Ishikawa (cell line): Measurements from ENCODE around the gene ZNF654.

Source experiments
- CEBPB ChIP-seq: IDR thresholded peaks from 2 replicates; pipeline ENCODE4 v1.6.1; 2012
- CREB1 ChIP-seq: IDR thresholded peaks from 2 replicates; pipeline ENCODE4 v1.6.1; 2012; ENCODE audit warnings: low read depth
- EGR1 ChIP-seq: IDR thresholded peaks from 2 replicates; pipeline ENCODE4 v1.6.1; 2012
- EP300 ChIP-seq: IDR thresholded peaks from 2 replicates; pipeline ENCODE4 v1.6.1; 2012; ENCODE audit warnings: borderline replicate concordance
- FOXM1 ChIP-seq: IDR thresholded peaks from 2 replicates; pipeline ENCODE4 v1.6.1; 2012; ENCODE audit warnings: low read depth, borderline replicate concordance
- MAX ChIP-seq: IDR thresholded peaks from 2 replicates; pipeline ENCODE4 v1.6.1; 2012
- NFIC ChIP-seq: IDR thresholded peaks from 2 replicates; pipeline ENCODE4 v1.6.1; 2012
- RAD21 ChIP-seq: IDR thresholded peaks from 2 replicates; pipeline ENCODE4 v1.6.1; 2012; ENCODE audit warnings: low read depth
- REST ChIP-seq: IDR thresholded peaks from 2 replicates; pipeline ENCODE4 v1.6.1; 2012; ENCODE audit warnings: low read depth, mild to moderate bottlenecking
- TAF1 ChIP-seq: IDR thresholded peaks from 2 replicates; pipeline ENCODE4 v1.6.1; 2012; ENCODE audit warnings: low read depth, mild to moderate bottlenecking
- TCF12 ChIP-seq: IDR thresholded peaks from 2 replicates; pipeline ENCODE4 v1.6.1; 2012; ENCODE audit warnings: low read depth
- TEAD4 ChIP-seq: IDR thresholded peaks from 2 replicates; pipeline ENCODE4 v1.6.1; 2012
- USF1 ChIP-seq: IDR thresholded peaks from 2 replicates; pipeline ENCODE4 v1.6.1; 2012
- YY1 ChIP-seq: IDR thresholded peaks from 2 replicates; pipeline ENCODE4 v1.6.1; 2012; ENCODE audit warnings: low read depth
- ZBTB7A ChIP-seq: IDR thresholded peaks from 2 replicates; pipeline ENCODE4 v1.6.1; 2012; ENCODE audit warnings: low read depth

ZNF654 gene

GRCh38 chr3:88114878-88115549, 56.0 kb downstream of the ZNF654 start:
- TF ChIP-seq TCF12 (no peak), USF1 (no peak), TEAD4 (no peak), CREB1 (no peak), REST (no peak), MAX (no peak), NFIC (no peak), YY1 (no peak), CEBPB (no peak), ZBTB7A (no peak), FOXM1 (no peak), TAF1 (no peak), EP300 (no peak), RAD21 (no peak), EGR1 (no peak)

GRCh38 chr3:88117683-88118082, 58.6 kb downstream of the ZNF654 start:
- no peak for TF ChIP-seq YY1
- TF ChIP-seq RAD21, result no peak
- no peak for TF ChIP-seq CEBPB
- TF ChIP-seq TAF1, result no peak
- no peak for TF ChIP-seq FOXM1
- no peak for TF ChIP-seq NFIC
- TF ChIP-seq EP300, result no peak
- TF ChIP-seq TEAD4, result no peak
- no peak for TF ChIP-seq MAX
- TF ChIP-seq USF1, result no peak
- TF ChIP-seq REST, result no peak
- no peak for TF ChIP-seq CREB1
- no peak for TF ChIP-seq EGR1
- TF ChIP-seq TCF12, result no peak
- no peak for TF ChIP-seq ZBTB7A

GRCh38 chr3:88123526-88123925, 64.5 kb downstream of the ZNF654 start:
- TF ChIP-seq EGR1 (no peak), ZBTB7A (no peak), TEAD4 (no peak), USF1 (no peak), REST (no peak), EP300 (no peak), CEBPB (no peak), MAX (no peak), TAF1 (no peak), YY1 (no peak), FOXM1 (no peak), NFIC (no peak), CREB1 (no peak), TCF12 (no peak), RAD21 (no peak)
